Glutamatergic neuron (in vitro differentiated cells): Measurements from ENCODE around the gene ST6GALNAC3. TPM values are rescaled to one million over a fixed set of nuclear protein-coding genes. Genes with fewer than 3 reads are reported as not detected.

ENCODE experiments used
- DNase-seq: peaks from one replicate; pipeline ENCODE4 v3.0.0; 2022
- H3K27ac Mint-ChIP-seq: one replicate; pipeline ENCODE4 v1.8.0; 2020; ENCODE audit warnings: mild to moderate bottlenecking, mixed read lengths, inconsistent platforms; ENCODE audit not compliant: unreplicated experiment
- H3K27me3 Mint-ChIP-seq: one replicate; pipeline ENCODE4 v1.8.0; 2020; ENCODE audit warnings: mild to moderate bottlenecking, moderate library complexity, mixed read lengths, inconsistent platforms; ENCODE audit not compliant: unreplicated experiment
- H3K36me3 Mint-ChIP-seq: one replicate; pipeline ENCODE4 v1.8.0; 2020; ENCODE audit warnings: mild to moderate bottlenecking, mixed read lengths, inconsistent platforms; ENCODE audit not compliant: unreplicated experiment
- H3K4me1 Mint-ChIP-seq: one replicate; pipeline ENCODE4 v1.8.0; 2020; ENCODE audit warnings: mild to moderate bottlenecking, low read depth, mixed read lengths, inconsistent platforms; ENCODE audit not compliant: unreplicated experiment
- H3K4me3 Mint-ChIP-seq: one replicate; pipeline ENCODE4 v1.8.0; 2020; ENCODE audit warnings: mild to moderate bottlenecking, mixed read lengths, inconsistent platforms; ENCODE audit not compliant: unreplicated experiment
- H3K9me3 Mint-ChIP-seq: one replicate; pipeline ENCODE4 v1.8.0; 2020; ENCODE audit warnings: mild to moderate bottlenecking, moderate library complexity, mixed read lengths, inconsistent platforms; ENCODE audit not compliant: unreplicated experiment
- total RNA-seq: library from RNA; stranded (reverse); fragmentation: NEBNext Ultra II Directional; extraction: Animal tissue kit (Norgen Biotek cat#: 25700); gene quantifications from one replicate; pipeline ENCODE4 v1.2.1, GENCODE V29; 2021; ENCODE audit not compliant: unreplicated experiment
- TF ChIP-seq, protein P1 (sequence below): fragments of 200-600 bp; sonication (generic); IDR thresholded peaks from one replicate; pipeline ENCODE4 v1.5.0; 2021; ENCODE audit not compliant: partially characterized antibody, unreplicated experiment

ST6GALNAC3 gene
- total RNA-seq, 1 donor from 2014 or later: 6.5 TPM

DNA sequence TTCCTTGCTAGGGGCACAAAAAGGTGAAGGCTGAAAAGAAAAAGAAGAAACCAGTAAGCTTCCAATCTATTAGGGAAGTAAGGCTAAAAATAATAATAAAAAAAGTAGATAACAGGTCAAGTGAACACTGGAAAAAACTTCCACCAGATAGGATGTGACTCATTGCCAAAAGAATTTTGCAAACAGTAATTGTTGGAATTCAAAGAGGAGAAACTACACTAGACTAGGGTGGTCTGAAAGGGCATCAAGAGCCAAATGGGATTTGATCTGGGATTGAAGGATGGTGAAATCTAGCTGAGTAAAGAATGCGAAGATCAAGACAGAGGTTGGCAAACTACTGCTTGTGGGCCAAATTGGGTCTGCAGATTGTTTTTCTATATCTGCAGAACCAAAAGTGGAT lies 6.0 kb upstream of the ST6GALNAC3 start:
- TF ChIP-seq, protein P1, sequence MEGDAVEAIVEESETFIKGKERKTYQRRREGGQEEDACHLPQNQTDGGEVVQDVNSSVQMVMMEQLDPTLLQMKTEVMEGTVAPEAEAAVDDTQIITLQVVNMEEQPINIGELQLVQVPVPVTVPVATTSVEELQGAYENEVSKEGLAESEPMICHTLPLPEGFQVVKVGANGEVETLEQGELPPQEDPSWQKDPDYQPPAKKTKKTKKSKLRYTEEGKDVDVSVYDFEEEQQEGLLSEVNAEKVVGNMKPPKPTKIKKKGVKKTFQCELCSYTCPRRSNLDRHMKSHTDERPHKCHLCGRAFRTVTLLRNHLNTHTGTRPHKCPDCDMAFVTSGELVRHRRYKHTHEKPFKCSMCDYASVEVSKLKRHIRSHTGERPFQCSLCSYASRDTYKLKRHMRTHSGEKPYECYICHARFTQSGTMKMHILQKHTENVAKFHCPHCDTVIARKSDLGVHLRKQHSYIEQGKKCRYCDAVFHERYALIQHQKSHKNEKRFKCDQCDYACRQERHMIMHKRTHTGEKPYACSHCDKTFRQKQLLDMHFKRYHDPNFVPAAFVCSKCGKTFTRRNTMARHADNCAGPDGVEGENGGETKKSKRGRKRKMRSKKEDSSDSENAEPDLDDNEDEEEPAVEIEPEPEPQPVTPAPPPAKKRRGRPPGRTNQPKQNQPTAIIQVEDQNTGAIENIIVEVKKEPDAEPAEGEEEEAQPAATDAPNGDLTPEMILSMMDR: no peak
- Mint-ChIP-seq H3K4me3 (no peak overlapping the region), H3K9me3 (no peaks in the 10 kb centered on the region), H3K27me3 (no peaks in the 10 kb centered on the region), H3K4me1 (peaks cover 7% of the 10 kb centered on the region), H3K36me3 (no peaks in the 10 kb centered on the region), H3K27ac (no peak overlapping the region)
- no peak for DNase-seq

DNA sequence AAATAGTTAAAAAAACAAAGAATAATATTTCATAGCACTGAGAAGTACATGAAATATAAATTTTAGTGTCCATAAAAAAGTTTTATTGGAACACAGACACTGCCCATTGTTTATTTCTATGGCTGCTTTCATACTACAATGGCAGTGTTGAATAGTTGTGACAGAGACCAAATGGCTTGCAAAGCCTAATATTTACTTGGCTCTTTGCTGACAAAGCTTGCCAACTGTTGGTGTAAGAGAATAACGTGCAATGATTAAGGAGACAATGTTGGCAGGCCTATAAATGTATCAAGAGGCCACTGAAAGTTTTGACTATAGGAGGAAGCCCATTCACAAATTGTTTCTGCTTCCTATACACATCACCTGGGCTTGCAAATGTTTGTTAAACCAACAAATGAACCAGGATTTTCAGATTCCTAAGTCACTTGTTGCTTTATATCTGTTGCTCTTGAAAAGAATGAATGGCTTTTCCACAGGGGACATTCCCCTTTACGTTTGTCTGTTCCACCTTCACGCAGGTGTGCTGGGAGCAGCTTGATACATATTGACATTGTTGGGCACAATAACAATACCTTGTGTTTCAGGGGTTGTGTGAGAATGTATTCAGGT lies 5.5 kb upstream of the ST6GALNAC3 start:
- Mint-ChIP-seq H3K36me3 (no peaks in the 10 kb centered on the region), H3K4me1 (peaks cover 5% of the 10 kb centered on the region), H3K27ac (no peak overlapping the region)

DNA sequence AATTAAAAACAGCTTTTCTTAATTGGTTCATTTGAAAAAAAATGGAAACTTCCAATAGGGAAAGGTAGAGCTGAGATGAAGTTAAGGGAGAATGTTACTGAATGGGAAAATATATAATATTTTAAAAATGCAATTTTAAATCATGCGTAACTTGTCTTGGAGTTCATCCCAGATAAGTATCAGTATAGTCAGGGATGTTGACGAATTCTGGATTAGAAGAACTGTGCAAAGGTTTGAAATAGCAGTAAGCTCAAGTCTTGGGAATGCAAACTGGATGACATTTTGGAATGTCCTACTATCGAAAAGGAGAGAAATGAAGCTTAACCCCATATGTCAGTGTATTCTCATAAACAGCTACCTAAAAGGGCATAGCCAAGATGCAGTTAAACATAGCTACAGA lies 4.0 kb upstream of the ST6GALNAC3 start:
- Mint-ChIP-seq H3K4me3 (no peak overlapping the region), H3K4me1 (peaks cover 5% of the 10 kb centered on the region), H3K9me3 (no peaks in the 10 kb centered on the region), H3K27me3 (no peaks in the 10 kb centered on the region), H3K36me3 (no peaks in the 10 kb centered on the region), H3K27ac (no peak overlapping the region)
- no peak for DNase-seq
- TF ChIP-seq, protein P1: no peak

More for the DNA sequence above, 5.5 kb upstream of the ST6GALNAC3 start:
- TF ChIP-seq, protein P1: no peak
- no peak overlapping the region for H3K4me3 Mint-ChIP-seq
- no peaks in the 10 kb centered on the region for H3K9me3 Mint-ChIP-seq
- no peak for DNase-seq
- no peaks in the 10 kb centered on the region for H3K27me3 Mint-ChIP-seq

DNA sequence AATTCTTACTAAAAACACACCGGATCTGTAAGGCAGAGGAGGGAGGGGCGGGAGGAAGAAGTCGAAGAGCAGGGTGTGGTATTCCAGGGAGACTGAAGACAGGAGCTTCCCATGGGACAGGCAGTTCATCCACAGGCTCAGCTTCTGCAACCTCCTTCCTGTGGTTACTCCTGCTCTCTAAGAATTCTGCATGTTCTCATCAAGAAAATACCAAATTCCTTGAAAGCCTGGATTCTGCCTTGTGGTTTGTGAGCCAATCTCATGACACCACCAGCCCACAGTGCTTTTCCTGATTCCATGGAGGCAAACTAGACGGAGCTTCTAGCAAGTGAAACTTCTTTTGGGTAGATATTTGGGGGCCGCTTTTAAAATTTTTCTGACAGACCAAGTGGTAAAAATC lies 1.1 kb upstream of the ST6GALNAC3 start:
- Mint-ChIP-seq H3K4me3 (no peak overlapping the region), H3K9me3 (no peaks in the 10 kb centered on the region), H3K27ac (no peak overlapping the region), H3K27me3 (no peaks in the 10 kb centered on the region), H3K4me1 (peaks cover 5% of the 10 kb centered on the region), H3K36me3 (no peaks in the 10 kb centered on the region)
- no peak for DNase-seq
- TF ChIP-seq, protein P1: no peak

DNA sequence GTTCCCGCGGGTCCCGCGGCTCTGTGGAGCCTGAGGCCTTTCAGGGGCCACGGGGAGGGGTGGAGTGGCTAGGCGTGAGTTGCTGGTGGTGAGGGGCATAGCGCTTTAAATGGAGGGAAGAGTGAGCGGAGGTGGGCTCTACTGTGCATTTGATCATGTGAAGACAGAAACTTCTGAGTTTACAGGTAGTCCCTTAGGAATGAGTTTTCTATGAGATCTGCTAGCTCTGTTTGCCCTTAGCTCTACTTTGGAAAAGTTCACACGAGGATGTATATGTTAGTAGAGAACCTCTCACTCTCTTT lies 593 bp downstream of the ST6GALNAC3 start:
- H3K9me3 Mint-ChIP-seq: no peaks in the 10 kb centered on the region
- no peaks in the 10 kb centered on the region for H3K27me3 Mint-ChIP-seq
- no peaks in the 10 kb centered on the region for H3K4me1 Mint-ChIP-seq
- H3K4me3 Mint-ChIP-seq: peak overlapping the region; percentile 89
- TF ChIP-seq, protein P1: no peak
- DNase-seq: no peak
- no peaks in the 10 kb centered on the region for H3K36me3 Mint-ChIP-seq
- no peak overlapping the region for H3K27ac Mint-ChIP-seq
